Cerebellar cortex (tissue), 1 donor: ENCODE results near the gene GTF2H4.
A peak's percentile ranks its signal among the peaks of the same experiment; 100 is the strongest.

Experiments used
- DNase-seq: peaks from one replicate; pipeline ENCODE4 v3.0.0-alpha.2; 2015; ENCODE audit warnings: low spot score

Gene GTF2H4

DNA sequence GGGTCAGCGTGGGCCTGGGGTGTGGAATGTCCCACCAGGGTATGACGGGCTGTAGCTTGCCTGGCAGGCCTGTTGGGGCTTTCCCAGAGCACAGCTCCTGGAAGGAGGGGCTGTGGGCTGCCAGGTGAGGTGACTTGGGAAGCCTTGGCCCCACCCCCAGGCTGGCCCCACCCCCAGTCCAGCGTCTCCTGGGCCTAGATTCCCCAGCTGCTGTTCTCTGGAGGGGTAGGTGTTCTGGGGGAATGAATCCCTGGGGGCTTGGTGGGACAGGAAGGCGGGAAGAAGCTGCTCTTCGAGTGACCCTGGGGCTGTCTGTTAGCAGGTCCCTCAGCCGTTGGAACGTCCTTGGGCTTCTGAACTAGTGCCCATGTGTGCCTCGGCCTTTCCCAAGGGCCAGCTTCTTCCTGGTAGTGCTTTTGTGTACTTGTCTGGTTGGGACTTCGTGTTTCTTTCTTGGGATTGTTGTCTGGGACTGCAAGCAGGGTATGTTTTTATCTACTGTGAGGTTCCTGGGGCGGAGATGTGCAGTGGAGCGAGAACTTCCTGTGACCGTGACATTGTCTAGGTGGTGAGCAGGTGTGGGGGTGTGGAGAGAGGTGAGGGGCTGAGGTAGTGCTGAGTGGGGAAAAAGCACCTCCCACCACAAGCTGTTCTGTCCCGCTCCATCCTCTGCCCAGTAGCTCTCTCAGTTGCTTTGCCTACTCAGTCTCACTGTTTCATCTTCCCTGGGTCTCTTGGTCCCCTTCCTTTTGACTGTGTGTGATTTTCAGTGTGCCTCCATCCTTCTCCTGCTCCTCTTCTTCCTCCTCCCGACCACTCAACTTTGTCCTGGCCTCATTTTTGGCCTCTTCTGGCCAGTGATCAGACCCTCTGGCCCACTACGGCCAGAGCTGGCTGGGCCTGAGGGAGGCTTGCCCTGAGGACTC, 25.0 kb upstream of the GTF2H4 start:
- DNase-seq: peak; percentile 51

DNA sequence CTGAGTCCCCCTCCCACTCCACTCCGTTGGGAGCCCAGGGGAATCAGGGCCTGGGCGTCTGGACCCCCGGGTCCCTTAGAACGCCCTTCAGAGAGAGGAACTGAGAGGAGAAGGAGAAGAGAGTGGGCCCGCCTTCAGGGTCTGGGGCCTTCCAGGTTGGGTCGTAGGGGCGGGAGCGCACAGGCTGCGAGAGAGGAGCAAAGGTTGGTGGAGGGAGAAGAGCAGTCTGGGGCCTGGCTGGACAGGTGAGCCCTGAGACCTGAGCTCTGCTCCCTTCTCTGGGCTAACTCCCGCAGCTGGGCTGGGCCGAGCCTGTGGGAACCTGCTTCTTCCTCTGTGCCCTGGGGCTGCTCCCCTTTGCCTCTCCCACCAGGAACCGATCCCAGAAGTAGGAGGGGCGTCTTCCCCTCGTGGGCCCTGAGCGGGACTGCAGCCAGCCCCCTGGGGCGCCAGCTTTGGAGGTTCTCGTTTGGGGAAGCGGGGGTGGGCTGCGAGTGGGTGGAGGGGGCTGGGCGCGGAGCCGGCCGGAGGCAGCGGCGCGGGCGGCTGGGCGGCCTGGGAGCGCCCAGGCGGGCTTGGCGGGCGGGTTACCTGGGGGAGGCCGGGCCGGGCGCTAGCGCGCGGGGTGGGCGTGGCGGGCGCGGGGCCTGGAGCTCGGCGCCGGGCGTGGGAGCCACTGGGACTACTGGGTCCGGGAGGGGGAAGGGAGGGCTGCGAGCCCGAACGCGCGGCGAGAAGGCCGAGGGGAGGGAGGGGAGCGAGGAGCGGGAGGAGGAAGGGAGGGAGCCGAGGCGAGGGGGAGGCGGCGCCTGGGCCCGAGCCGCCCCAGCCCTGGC, 24.1 kb upstream of the GTF2H4 start, which contains the start of gene DDR1:
Gene DDR1 (plus strand): TSS at position 835 of the 836 bp plus-strand sequence. CDS start 4,211 bp downstream, outside the sequence.
- DNase-seq: peak; percentile 66

DNA sequence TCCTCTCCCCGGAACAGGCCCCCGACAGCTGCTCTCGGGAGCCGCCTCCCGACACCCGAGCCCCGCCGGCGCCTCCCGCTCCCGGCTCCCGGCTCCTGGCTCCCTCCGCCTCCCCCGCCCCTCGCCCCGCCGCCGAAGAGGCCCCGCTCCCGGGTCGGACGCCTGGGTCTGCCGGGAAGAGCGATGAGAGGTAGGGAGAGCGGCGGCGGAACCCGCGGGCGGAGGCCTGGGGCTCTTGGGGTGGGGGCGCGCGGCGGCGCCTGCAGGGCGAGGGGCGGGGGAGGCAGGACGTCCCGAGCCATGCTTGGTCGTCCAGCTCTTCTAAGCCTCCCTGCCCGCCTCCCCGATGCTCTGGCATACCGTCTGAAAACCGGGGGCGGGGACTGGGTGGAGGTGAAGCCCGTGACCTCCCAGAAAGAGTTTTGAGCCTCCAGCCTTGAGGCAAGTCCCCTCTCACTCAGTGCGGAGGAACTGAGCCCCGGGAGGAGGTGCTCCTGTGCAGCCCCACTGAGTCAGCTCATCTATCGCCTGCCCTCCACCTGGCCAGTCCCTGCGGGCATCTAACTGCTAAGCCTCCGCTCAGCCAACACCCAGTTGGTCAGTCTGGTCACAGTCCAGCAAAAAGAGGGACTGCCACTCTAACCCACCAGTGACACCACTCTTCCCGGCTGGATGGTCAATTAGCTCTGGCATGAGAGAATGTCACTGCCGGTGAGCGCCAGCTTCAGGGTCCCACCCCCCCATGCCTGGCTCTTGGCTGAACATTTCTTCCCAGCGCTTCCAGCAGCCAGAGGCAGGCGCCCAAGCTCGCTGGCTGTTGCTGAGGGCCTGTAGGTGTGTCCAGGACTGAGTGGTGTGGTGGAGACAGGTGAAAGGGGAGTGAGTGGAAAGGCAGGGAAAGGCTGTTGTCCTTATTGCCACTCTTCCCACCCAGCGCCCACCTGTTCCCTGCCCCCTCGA, 23.2 kb upstream of the GTF2H4 start:
- peak; percentile 53 for DNase-seq

DNA sequence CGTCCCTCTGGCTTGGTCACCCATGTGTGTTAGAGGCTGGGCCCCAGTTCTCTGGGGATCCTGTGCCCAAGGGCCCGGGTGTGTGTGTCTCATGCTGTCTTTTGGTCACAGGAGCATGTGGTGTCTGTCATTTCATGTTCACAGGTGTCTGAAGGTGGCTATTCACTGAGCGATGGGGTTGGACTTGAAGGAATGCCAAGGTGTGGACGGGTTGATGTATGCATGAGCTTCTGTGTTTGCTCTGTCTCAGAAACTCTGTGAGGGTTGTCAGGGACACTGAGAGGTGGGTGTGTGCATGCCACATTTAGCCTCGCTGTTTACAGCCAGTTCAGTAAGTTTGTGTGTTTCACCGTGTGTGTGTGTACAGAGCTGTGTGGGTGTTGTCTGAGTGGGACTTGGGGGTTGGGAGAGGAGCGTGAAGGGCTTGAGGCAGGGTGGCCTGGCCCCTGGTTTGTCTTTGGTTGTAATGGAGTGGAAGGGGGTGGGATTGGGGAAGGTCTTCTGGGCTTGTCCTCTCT, 22.5 kb upstream of the GTF2H4 start:
- DNase-seq: no peak

DNA sequence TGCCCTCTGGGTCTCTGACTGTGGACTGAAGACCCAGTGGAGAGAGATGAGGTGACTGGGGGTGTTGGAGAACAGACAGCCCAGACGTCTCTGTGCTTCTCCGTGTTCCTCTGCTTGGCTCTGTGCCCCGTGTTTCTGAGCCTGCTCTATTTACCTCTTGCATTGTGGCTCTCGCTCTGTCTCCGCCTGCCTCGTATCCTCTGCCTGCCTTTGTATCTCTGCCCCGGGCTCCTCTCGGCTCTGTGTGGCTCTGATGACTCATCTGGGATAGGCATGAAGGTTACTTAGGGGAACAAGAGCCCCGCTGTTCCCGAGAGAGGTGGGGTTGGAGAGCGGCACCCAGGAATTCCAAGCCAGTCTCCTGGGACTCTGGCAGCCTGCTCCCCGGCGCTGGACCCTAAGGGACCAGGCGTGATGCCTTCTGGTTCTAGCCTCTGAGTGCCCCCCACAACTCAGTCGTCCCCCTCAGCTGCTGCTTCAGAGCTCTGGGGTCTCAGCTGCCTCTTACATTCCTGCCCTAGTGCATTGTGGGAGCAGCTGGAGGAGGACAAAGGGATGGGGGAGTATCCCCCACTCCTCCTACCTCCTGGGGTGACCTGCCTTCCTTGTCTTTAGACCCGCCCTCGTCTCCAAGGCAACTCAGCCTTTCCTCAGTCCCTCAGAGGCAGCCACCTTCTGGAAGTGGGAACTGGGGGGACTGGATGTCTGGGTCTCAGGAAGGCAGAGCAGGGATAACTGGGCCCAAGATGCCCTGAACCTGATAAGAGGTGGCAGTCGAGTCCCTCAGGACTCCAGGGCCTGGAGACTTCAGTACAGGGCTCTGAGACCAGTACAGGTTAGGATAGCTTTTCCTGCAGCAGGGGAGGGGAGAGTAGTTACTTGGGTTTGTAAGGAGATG, 21.8 kb upstream of the GTF2H4 start:
- peak; percentile 76 for DNase-seq

DNA sequence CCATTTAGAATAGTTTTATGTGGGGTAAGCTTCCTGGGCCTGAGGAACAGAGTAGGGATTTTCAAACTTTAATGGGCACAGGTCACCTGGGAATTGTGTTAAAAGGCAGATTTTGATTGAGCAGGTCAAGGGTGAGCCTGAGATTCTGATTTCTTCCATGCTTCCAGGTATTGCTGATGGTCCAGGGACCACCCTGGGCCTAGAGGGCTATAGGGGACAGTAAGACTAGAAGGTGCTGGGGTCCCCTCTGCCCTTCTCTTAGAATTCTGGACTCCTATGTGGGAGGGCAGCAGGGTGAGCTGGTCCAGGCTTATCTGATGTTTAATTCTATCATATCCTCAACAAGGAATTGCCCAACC, 21.1 kb upstream of the GTF2H4 start:
- no peak for DNase-seq

DNA sequence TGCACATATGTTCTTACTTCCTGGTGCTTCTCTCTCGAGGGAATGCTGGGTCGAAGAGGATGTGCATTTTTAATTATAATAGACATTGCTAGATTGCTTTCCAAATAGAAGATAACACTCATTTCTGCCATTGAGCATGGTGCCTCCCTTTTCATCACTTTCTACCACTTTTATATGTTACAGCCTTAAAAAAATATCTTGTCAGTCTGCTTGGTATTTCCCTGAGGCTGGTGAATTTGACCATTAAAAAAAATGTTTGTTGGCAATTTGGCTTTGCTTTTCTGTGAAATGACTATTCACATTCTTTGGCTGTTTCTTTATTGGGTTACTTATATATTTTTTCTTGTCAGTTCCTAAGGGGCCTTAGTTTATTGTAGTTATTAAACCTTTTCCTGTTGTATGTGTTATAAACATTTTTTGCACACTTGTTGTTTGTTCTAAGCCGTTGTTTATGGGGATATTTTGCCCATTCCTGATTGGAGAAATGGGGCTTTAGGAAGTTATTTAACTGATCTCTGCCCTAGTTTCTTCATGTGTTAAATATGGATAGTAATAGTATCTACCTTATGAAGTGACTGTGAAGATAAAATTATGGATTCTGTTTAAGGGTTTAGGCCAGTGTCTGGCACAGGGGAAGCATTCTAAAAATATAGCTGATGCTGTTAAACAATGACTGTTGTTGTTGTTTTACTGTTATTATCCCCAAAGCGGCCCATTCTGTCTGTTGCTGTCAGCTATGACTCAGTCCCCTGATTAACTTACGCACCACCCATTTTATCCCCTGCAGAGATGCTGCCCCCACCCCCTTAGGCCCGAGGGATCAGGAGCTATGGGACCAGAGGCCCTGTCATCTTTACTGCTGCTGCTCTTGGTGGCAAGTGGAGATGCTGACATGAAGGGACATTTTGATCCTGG, 19.8 kb upstream of the GTF2H4 start:
- DNase-seq: no peak

DNA sequence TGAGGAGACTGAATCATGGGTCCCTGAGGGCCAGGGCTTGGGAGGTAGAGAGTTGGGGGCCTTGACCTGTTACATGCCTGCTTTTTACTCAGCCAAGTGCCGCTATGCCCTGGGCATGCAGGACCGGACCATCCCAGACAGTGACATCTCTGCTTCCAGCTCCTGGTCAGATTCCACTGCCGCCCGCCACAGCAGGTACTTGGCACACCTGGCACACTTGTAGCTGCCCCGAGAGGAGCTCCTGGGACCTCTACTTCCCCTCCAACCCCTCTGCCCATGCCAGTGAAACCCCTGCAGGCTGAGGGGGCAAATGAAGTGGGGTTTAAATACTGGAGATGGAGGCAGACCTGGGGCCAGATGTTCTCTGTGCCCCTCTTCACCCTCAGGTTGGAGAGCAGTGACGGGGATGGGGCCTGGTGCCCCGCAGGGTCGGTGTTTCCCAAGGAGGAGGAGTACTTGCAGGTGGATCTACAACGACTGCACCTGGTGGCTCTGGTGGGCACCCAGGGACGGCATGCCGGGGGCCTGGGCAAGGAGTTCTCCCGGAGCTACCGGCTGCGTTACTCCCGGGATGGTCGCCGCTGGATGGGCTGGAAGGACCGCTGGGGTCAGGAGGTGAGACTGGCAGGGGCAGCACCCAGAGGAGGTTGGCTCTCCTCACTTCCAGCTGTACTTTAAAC, 19.1 kb upstream of the GTF2H4 start:
- no peak for DNase-seq

DNA sequence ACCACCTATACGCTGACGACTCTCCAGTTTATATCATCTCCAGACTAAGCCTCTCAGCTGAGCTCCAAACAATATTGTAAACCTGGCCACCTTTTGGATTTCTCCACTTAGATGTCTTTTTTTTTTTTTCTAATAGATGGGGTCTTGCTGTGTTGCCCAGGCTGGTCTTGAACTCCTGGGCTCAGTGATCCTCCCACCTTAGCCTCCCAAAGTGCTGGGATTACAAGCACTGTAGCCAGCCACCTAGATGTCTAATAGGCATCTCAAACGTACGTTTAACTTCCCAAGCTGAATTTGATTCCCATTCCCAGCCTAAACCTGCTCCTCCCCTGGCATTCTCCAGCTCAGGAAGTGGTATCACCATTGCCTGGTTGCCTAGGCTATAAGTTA, 18.5 kb upstream of the GTF2H4 start:
- DNase-seq: no peak

DNA sequence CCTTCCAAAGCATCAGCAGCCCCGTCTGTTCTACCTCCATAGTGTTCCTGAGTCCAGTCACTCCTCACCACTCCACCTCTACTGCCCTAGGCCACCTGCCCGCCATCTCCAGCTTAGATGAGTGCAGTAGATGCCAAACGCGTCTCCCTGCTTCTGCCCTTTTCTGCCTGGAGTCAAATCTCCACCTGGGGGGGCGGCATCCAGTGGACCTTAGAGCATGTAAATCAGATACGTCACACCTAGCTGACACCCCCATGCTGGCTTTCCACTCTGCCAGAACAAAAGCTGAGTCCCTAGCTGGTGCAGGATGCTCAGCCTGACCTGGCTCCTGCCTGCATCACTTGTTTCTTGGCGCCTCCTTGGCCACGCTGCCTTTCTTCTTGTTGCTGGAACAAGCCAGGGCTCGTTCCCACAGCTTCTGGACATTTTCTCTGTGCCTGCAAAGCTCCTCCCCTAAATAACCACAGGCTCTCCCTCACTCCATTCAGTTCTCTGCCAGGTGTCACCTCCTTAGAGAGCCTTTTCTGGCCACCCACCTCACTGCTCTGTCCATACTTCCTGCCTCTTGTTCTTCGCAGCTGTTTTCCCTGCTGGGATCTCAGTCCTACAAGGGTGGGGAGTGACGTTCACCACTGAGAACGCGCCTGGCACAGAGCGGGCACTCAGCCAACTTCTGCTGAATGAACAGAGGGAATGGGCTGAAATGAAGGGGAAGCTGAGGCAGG, 17.9 kb upstream of the GTF2H4 start:
- DNase-seq: no peak

DNA sequence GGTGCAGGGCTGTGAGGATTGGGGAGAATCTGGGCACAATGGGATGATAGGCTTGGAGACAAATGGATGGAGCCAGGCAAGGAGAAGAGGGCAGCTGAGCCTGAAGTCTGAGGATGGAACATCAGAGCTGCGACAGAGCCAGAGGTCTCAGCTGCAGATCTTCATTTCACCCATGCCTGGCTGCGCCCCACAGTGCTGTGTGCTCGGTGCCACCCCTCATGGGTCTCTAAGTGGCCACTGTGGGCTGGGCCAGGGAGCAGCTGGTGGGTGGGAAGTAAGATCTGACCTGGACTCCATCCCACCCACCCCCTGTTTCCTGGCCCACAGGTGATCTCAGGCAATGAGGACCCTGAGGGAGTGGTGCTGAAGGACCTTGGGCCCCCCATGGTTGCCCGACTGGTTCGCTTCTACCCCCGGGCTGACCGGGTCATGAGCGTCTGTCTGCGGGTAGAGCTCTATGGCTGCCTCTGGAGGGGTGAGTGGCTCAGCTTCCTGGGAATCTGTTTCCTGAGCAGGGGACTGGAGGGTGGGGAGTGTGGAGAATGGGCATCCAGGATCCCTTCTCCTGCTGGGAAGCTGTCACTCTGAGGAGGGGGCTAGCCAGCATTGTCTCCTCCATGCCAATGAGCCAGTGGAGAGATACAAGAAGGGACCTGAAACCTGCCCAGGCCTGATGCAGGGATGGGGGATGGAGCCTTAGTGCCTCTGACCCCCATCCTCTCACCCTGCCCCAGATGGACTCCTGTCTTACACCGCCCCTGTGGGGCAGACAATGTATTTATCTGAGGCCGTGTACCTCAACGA, 17.2 kb upstream of the GTF2H4 start:
- DNase-seq: no peak

DNA sequence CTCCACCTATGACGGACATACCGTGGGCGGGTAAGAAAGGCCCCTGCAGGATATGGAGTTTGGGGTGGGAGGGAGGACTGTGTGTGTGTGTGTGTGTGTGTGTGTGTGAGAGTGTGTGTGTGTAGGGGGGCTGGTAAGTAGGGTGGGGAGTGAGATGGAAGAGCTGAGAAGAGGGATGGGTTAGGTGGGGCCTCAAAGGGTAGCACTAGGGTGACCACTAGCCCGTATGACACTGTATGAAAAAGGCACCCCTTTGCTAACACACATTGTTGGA, 16.6 kb upstream of the GTF2H4 start:
- DNase-seq: no peak

DNA sequence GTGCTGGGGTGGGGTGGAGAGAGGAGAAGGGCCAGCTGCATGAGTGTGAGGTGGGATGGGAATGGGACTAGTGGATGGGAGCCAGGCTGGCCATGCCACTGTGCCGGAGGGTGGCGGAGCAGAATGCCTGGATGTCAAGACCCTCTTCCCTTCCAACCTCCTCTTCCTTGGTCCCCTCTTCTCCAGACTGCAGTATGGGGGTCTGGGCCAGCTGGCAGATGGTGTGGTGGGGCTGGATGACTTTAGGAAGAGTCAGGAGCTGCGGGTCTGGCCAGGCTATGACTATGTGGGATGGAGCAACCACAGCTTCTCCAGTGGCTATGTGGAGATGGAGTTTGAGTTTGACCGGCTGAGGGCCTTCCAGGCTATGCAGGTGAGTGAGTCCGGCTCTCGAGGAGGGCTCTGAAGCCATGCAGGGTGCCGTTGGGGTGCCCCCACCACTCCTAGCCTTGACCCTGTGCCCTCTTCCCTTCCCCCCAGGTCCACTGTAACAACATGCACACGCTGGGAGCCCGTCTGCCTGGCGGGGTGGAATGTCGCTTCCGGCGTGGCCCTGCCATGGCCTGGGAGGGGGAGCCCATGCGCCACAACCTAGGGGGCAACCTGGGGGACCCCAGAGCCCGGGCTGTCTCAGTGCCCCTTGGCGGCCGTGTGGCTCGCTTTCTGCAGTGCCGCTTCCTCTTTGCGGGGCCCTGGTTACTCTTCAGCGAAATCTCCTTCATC, 16.0 kb upstream of the GTF2H4 start:
- no peak for DNase-seq

DNA sequence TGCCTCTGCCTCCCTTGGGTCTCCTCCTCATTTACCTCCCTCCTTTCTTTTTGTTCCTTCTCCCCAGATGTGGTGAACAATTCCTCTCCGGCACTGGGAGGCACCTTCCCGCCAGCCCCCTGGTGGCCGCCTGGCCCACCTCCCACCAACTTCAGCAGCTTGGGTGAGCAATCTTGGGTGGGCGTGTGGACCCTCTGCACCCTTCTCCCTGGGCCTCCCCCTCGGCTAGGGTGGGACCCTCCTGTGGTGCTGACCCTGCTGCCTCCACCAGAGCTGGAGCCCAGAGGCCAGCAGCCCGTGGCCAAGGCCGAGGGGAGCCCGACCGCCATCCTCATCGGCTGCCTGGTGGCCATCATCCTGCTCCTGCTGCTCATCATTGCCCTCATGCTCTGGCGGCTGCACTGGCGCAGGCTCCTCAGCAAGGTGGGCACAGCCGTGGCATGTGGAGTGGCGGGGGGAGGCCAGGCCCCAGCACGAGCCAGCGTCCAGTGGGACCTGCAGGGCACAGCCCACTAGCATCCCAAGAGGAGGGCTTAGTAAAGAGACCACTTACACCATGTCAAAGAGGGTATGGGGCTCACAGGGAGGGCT, 14.9 kb upstream of the GTF2H4 start:
- no peak for DNase-seq

DNA sequence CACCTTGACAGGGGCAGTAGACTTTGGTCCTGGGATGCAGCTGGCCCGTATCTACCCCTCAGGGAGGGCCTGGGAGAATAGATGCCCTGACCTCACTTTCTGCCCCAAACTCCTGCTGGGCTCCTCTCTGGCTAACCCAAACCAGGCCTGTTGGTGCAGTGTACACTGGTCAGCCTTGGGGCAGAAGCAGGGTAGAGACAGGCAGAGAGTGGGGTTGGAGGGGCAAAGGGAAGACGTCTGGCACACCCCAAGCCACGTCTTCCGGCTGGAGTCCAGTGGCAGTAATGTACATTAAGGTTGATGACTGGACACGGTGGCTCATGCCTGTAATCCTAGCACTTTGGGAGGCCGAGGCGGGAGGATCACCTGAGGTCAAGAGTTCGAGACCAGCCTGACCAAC, 14.3 kb upstream of the GTF2H4 start:
- no peak for DNase-seq

DNA sequence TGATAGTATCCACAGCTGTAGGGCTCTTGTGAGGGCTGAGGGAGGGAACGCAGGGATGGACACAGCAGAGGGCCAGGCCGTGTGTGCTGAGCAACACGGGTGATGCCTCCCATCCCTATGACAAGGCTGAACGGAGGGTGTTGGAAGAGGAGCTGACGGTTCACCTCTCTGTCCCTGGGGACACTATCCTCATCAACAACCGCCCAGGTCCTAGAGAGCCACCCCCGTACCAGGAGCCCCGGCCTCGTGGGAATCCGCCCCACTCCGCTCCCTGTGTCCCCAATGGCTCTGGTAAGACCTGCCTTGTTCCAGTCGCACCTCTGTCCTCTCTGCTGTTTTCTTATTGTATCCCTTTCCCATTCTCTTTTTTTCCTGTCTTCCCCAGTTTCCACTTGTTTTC, 13.6 kb upstream of the GTF2H4 start:
- DNase-seq: no peak

DNA sequence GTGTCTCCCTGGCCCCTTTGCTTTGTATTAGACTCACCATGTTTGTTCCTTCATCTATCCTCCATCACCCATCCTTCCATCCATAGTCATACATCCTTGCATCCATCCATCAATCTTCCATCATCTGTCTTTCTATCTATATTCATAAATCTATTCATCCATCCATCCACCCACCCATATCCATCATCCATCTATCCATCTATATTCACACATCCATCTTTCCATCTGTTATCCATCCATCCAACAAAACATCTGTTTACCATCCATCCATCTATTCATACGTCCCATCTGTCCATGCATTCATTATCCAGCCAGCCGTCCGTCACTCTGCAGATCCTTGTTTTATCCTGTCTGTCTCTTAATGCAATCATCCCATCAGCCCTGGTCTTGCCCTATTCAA, 13.1 kb upstream of the GTF2H4 start:
- DNase-seq: no peak
